GM18519 (cell line): ENCODE data around the gene FRS3.
"Not testable (repeated sequence)": the region's sequence is repeated elsewhere in the genome, so short reads cannot be mapped to it uniquely, and the experiment has no call there.

Experiments used
- ATAC-seq: cut with Tn5 transposase; IDR thresholded peaks from one replicate; pipeline ENCODE4 v1.9.1; 2021; ENCODE audit warnings: mild to moderate bottlenecking, moderate library complexity; ENCODE audit not compliant: unreplicated experiment, low FRiP score

The FRS3 gene, protein sequence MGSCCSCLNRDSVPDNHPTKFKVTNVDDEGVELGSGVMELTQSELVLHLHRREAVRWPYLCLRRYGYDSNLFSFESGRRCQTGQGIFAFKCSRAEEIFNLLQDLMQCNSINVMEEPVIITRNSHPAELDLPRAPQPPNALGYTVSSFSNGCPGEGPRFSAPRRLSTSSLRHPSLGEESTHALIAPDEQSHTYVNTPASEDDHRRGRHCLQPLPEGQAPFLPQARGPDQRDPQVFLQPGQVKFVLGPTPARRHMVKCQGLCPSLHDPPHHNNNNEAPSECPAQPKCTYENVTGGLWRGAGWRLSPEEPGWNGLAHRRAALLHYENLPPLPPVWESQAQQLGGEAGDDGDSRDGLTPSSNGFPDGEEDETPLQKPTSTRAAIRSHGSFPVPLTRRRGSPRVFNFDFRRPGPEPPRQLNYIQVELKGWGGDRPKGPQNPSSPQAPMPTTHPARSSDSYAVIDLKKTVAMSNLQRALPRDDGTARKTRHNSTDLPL

DNA sequence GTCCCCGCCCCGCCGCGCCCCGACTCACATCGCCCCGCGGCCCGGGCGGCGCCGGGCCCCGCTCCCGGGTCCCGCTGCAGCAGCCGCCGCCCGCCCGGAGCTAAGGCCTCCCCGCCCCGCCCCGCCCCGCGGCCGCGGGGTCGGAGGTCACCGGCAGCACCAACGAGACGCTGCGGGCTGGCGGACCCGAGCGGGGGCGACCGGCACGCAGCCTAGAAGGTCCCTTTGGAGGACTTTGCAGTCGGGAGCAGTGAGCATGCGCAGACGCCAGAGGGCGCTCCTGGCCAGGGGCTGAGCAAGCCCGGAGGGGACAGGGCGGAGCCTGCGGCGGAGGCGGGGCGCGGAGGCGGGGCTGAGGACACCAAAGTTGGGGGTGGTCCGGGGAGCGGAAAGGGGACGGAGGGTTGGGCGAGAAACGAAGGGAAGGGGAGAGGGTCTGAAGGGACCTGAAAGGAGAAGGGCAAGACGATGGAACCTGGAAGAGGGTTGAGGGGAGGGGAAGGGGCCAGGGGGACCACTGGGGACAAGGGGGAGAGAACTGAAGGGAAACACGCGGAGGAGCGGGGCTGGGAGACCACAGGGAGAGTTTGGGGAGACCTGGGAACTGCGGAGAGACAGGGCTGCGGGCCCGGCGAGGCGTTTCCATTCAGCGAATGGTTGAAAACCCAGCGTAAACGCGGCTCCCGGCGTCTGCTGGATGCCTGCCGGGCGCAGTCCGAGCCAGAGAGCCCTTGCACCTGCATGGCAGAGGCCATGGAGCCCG, at the start of gene FRS3:
Gene FRS3 (minus strand): TSS at position 113 of the 763 bp plus-strand sequence. CDS start 2,913 bp downstream, outside the sequence.
- peak; percentile 89 for ATAC-seq

DNA sequence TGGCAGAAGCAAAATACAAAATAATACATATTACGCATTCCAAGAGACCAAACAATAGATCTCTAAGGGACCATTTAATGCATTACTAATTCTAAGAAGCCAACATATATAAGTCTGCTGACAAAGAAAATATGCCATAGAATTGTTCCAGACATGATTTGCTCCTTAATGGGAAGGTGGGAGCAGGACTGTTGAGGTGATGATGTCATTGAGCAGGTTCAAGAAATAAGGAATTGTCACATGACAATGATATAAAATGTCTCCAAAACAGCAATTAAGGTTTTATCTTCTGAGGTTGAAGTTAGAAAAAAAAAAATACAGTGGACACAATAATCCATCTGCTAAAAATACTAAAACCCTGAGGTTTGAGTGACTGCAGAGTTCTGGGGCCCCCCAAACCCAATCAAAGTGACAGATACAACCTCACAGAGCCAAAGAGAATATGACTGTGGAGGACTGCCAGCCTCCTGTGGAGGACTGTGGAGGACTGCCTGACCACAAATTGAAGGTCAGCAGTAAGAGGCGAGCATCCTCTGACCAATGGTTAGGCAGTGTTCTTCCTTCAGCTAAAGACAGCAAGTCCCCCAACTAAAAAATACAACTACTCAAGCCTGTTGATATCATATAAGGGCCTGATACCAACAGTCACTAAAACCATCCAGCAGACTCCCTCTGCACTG, 46.8 kb upstream of the FRS3 start:
- no peak for ATAC-seq

DNA sequence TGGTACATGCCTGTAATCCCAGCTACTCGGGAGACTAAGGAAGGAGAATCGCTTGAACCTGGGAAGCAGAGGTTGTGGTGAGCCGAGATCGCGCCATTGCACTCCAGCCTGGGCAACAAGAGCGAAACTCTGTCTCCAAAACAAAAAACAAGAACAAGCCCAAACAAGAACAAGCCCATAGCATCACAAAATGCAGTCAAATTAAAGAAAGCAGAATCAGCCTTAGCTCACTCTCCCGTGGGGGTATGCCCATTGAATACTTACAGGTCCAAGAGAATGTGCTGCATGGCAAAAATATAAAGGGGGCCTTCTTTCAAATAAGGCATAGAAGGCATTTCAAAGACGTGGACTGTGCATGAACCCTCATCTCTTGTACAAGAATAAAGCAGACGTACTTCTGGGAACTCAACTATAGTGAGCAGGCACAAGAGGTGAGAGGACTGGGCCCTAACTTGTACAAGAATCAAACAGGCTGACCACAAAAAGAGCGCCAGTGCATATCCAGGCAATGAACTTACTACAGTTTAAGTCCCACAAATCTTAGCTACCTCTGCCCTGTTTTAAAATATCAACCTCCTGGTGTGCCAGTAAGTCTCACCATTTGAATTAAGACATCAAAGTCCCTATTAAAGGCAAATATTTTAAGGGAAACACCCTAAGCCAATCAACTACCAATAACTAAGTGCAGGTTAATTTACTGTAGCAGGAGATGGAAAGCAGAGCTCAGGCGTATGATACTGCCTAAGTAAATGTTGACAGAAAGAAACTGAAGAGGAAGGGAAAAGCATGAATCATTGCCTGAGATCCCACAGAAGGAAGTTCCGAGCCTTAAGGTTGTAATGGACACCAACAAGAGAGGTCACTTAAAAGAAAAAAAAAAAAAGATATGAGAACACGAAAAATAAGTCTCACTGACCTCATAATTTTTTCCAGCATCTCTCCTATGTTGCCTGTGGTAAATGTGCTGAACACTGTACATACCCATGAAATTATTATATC, 45.2 kb upstream of the FRS3 start:
- no peak for ATAC-seq

DNA sequence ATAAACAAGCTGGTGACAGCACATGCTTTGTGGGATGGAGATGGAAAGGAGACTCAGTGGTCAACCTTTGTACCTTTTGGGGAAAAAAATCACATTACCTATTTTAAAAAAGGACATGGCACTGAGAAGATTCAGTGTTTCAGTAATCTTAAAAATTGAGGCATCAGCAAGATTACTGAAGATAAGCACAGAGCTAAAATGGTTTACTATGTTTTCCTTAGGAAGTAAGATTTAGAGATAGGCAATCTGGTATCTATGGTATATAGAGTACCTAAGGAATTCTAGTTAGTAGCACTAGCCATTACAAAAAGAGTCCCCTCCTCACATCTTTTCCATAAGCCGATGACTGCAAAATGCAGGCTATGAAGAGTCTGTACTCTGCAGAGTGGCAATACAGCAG, 43.5 kb upstream of the FRS3 start:
- ATAC-seq: no peak

DNA sequence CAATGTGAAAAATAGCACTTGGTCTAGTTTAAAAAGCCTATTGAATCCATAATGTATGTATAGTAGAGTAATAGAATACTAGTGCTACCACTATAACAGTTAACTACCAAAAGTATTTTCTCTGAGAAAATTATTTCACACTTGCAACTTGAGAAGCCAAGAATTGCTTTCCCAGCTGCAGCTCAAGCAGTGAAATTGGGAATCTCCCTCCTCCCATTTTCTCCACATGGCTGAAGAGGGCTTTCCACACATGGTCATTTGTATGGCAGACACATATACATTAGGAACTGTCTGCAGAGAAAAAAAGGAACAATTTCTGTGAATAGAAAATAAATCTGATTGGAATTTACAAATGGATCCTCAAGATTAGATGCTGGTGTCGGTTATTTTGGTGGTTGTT, 42.3 kb upstream of the FRS3 start:
- ATAC-seq: no peak

DNA sequence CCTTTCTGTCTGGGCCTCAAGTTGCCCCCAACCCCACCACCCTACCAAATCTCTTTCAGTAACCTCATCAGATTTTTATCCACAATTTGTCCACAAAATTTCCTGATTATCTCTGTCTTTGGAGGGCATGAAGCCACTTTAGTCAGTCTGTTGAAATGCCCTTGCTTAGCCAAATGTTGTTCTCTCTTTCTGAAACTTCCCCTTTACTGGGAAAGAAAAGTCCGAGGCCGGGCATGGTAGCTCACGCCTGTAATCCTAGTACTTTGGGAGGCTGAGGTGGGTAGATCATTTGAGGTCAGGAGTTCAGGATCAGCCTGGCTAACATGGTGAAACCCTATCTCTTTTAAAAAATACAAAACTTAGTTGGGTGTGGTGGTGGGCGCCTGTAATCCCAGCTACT, 41.6 kb upstream of the FRS3 start:
- ATAC-seq: no peak

DNA sequence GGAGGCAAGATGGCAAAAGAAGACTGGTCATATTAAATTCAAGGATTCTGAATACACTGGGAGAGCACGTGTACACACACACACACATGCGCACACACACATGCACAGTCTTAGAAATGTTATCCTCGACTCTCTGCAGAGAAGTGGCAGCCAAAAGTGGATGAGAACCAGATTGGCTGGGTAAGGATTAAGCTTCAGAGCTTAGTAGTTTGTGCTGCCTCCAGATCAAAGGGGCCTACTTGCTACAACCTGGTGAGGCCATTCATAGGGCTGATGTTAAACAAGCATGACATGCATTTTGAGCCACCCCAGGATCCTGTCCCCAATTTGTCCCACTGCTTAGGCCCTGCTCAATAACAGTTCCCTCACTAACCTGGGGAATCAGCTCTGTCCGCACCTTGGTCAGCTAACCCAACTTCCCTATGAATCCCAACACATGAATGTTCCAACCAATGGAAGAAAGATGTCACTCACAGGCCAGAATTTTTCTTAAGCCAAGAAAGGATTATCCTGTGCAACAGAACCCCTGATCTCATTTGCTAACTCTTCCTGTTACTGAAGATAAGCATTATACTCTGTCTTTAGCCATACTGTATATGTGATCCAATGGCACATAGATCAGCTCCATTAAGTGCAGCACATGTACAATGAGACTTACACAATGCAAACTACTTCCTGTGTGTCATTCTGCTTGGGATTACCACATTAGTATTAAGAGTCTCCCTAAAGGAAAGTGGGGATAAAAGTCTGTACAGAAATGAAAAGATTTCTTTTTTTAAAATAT, 38.8 kb upstream of the FRS3 start:
- no peak for ATAC-seq

DNA sequence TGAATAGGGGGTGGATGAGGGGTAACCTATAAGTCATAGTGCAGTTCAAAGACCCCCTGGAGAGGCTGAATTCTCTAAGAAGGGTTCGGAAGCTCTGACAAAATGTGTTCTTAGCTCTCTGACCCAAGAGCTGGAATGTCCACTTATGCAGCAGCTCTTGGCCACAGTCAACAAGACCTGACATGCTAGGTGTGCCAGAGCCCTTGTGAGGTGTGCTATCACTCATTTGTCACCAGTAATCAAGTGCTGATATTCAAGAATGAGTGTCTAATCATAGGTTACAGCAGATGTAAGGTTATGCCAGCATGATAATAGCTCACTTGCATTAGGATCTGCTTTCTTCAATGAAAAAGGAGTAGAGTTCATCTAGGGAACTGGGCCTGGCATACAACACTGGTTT, 35.9 kb upstream of the FRS3 start:
- ATAC-seq: no peak

DNA sequence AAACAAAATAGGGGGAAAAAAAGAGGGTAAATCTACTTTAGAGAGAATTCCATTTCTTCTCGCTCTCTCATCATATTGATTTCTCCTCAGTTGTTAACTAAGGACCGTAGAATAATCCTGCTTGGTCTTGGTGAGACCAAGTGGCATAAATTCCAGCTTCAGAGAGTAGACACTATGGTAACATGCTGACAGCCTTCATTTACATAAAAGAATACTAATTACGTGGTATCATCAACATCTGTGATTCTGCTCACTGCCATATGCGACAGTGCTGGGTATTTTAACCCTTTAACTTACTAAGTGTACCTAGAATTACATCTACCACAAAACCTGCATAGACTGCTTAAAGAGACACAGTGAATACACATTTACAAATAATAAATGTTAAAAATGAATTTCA, 34.9 kb upstream of the FRS3 start:
- no peak for ATAC-seq

DNA sequence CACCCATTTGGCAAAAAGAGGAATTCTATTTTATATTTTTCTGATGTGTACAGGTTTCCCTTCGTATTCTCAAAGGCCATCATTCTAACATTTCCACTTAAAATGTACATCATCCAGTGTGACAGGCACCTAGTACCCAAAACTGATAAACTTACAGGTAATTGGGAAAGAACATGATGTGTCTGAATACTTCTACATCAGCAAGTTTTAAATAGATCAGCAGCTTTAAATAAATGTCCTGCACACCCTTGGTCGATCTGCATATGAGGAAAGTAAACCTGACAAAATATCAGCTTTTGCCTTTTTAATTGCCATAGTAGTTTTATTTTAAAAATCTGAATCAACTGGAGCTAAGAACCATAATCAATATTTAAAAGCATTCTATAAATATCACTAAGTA, 34.3 kb upstream of the FRS3 start:
- ATAC-seq: no peak

DNA sequence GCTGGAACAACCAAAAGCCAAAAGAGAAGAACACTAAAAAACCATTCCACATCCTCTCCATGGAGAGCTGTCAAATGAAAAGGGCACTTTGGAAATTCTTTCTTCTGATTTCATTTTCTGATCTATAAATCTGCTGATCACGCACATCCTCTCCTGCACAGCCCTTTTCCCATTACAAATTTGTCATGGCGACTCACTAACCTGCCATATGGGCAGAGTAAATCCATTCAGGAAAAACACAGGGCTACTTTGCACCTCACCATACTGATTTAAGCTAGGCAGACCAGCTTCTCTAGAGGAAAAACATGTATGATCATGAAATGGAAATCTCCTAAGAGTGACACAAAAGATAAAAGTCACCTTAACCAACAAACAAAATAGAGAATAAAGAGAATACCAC, 33.8 kb upstream of the FRS3 start:
- no peak for ATAC-seq

DNA sequence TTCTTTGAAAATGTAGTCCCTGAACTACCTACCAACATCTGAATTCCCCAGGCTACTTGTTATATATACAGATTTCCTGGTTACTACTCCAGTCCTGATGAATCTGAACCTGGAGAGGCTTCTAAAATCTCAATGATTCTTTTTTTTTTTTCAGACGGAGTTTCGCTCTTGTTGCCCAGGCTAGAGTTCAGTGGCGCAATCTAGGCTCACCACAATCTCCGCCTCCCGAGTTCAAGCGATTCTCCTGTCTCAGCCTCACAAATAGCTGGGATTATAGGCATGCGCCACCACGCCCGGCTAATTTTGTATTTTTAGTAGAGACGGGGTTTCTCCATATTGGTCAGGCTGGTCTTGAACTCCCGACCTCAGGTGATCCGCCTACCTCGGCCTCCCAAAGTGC, 32.2 kb upstream of the FRS3 start:
- ATAC-seq: not testable (repeated sequence)

DNA sequence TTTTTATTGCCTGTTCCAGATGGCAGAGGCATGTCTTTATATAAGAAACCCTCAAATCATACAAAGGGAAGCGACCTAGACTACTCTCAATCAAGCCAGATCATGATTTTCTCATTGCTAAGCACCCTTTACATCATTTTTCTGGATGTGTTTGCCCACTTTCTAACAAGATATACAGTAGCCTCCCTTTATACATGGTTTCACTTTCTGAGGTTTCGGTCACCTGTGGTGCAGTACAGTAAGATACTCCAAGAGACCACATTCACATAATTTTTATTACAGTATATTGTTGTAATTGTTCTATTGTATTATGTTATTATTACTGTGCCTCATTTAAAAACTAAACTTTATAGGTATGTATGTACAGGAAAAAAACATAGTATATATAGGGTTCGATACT, 31.4 kb upstream of the FRS3 start:
- ATAC-seq: no peak

DNA sequence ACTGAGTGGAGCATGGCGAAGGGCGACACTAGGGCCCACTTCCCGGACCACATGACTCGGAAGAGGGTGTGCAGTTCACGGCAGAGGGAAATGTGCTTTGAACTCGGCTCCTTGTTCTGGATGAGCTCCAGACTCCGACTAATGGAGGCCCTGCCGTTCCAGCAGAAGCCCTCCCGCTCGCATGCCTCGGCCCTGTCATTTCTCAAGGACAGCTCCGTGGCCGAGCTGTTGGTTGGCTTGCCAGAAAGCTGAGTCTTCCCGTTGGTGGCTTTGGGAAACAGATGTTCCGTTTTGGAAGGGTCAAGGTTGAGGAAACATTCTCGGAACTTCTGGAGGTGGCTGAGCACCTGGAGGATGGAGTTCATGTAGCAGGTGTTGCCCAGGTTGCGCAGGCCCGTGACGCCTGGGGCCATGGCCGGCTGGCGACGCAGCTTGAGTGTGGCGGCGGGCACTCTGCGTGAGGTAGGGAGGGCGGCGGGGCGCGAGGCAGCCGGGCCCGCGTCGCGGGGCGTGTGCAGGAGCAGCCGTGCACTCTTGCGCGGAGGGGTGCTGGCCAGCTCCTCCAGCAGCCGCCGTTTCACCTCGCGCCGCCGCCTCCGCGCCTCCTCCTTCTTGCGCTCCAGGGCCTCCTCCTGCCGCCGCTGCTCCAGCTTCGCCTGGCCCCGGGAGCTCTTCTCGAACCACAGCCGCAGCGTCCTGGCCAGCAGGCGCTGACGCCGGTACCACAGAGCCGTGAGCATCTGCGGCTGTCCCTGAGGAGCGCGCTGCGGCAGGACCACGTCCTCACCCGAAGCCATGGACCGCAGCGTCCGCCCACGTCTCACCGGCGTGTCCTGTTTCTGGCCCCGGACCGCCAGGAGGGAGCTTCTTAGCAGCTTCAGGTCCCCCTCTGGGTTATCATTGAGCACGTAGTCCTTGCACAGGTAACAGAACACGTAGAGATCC, 26.4 kb upstream of the FRS3 start:
- no peak for ATAC-seq

DNA sequence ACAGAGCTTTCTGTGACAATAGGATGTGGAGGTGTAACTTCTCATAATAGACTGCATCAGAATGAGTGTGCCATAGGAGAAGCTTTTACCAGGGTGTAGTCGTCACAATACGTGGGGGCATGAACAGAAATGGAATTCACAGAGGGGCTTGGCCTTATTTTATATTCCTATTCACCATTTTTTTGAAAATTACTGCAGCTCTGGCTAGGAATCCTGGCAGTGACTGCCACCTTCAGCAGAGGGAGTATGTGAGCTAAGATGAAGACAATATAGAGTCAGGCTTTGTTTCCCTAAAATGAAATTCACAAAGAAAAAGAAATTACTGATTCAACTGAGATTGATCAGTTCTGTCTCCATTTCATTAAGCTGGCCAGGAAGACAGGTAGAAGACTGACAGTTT, 21.7 kb upstream of the FRS3 start:
- ATAC-seq: no peak

DNA sequence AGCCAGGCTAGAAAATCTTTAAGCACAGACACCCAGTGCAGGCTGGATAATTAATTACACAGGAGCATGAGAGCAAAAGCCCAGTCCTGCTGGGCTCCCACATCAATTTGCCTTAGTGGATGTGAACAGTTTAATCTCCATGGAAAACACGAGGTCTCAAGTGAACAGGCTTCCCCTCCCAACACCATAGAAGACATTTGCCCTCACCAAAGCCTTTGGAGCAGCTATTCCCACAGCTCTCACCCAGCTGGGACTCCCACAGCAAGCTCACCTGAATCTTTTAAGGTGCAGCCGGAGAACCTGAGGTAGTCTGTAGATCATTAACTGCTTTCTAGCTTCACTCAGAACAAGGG, 19.8 kb upstream of the FRS3 start:
- ATAC-seq: no peak

DNA sequence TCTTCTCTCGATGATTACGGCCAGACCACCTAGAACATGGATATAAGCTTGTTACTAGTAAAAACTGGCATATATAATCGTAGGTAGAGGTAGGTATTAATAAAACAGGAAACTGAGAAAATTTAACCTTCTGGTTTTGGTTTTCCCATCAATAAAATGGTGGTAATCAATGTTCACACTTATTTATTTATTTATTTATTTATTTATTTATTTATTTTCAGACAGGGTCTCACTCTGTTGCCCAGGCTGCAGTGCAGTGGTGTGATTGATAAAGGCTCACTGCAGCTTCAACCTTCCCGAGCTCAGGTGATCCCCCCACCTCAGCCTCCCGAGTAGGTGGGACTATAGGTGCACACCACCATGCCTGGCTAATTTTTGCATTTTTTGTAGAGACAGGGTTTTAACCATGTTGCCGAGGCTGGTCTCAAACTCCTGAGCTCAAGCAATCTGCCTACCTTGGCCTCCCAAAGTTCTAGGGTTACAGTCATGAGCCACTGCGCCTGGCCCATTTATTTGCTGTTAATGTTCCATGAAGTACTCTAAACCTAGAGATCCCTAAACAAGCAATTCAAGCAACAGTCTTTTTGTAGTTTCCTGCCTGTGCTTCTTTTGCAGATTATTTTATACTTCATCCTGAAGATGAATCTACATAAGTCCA, 19.3 kb upstream of the FRS3 start:
- no peak for ATAC-seq

DNA sequence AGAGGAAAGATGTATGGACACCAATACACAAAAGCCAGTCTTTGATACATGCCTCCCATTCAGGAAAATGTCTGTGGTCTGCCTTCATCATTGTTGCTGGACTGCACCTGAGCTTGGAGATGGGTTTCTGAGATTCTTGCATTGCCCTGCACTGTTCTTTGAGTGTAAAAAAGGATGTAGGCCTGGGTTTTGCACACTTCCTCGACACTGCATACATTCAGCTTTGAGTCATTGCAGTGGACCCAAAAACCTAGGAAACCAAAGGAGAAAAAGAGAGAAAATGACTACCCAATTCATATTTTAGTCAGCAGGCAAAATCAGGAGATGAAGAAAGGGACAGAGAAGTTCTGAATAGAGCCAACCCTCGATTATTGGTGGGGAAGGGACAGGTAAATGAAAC, 16.8 kb upstream of the FRS3 start:
- no peak for ATAC-seq
